Right atrium auricular region (tissue), 2 donors: ENCODE results near the gene MBD5. TPM values are rescaled to one million over a fixed set of nuclear protein-coding genes. Genes with fewer than 3 reads are reported as not detected.

Experiments used
- DNase-seq: peaks from one replicate; pipeline ENCODE4 v3.0.0-alpha.2; 2019; ENCODE audit warnings: low spot score
- H3K27ac ChIP-seq, 2 donors: fragments of 200-600 bp; sonication (generic); 1 replicate in 1 of 2; 2 replicates in 1 of 2; pipeline ENCODE4 v1.5.1; 2016 to 2019
- H3K27me3 ChIP-seq, 2 donors: fragments of 200-600 bp; sonication (generic); one replicate each; pipeline versions ENCODE4 v1.5.1 to v1.6.0; 2017 to 2019
- H3K36me3 ChIP-seq: fragments of 200-600 bp; sonication (generic); one replicate; pipeline ENCODE4 v1.5.1; 2016
- H3K4me1 ChIP-seq, 2 donors: fragments of 200-600 bp; sonication (generic); one replicate each; pipeline versions ENCODE4 v1.5.1 to v1.6.0; 2017 to 2019
- H3K4me3 ChIP-seq, 2 donors: fragments of 200-600 bp; sonication (generic); 1 replicate in 1 of 2; 2 replicates in 1 of 2; pipeline ENCODE4 v1.5.1; 2017 to 2019; ENCODE audit warnings: mild to moderate bottlenecking in 1 of 2, moderate library complexity in 1 of 2
- H3K9me3 ChIP-seq, 2 donors: fragments of 200-600 bp; sonication (generic); one replicate each; pipeline ENCODE4 v1.5.1; 2019
- CTCF ChIP-seq, 2 donors: fragments of 200-600 bp; sonication (generic); IDR thresholded peaks; one replicate each; pipeline ENCODE4 v1.5.1; 2019; ENCODE audit warnings: antibody characterized with exemption in 2 of 2
- total RNA-seq, 2 donors: library from RNA; depleted of rRNA; stranded (reverse); fragments of >200 nt; gene quantifications; one replicate each; pipeline ENCODE4 v1.1.0, GENCODE V29; 2016

MBD5 gene
- total RNA-seq, 2 donors from 2014 or later, result 14.5 to 22.8 TPM

DNA sequence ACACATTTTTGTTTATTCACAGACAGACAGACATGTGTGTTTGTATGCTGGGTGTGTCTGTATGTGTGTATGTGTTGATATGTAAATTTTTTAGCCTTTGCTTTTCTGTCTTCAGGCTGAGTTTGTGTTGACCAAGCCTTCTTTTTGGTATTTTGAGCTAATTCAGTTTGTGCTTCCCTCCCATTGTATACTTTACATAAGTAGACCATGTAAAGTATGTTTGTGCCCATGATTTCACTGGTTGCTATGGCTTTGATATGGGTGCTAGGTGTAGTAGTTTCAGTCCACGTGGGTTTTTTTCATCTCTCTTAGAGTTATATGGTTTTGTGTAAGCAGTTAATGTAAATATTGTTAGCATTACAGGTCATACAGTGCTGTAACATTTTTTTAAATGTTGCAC, 494.2 kb downstream of the MBD5 start:
- DNase-seq, result no peak
- H3K4me1 ChIP-seq, result no peaks in the 10 kb centered on the region
- TF ChIP-seq CTCF (IDR thresholded peaks at IDR 0.05), result no peak
- H3K4me3 ChIP-seq, result no peak overlapping the region
- H3K27me3 ChIP-seq, result no peaks in the 10 kb centered on the region
- no peaks in the 10 kb centered on the region for H3K36me3 ChIP-seq
- no peak overlapping the region for H3K27ac ChIP-seq
- H3K9me3 ChIP-seq, result no peaks in the 10 kb centered on the region

DNA sequence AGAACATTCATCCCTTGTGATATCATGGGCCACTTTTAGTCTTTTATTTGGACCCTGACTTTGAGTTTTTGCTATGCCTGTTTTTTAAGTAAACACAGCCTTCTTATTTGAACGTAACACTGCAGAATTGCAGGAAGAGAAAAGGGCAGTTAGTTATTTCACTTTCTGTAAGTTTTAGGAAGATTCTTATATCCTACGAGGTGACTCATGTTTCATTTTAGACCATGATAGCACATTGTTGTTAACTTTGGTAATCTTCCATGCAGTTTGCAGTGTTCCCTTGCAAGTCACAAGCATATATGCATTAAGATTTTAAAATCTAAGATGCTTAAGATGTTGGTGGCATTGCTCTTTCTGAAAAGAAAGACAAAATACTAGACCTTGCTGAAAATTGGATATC, 495.1 kb downstream of the MBD5 start:
- H3K27me3 ChIP-seq, result no peaks in the 10 kb centered on the region
- no peak for DNase-seq
- H3K36me3 ChIP-seq, result no peaks in the 10 kb centered on the region
- H3K9me3 ChIP-seq, result no peaks in the 10 kb centered on the region
- no peak overlapping the region for H3K27ac ChIP-seq
- no peak for TF ChIP-seq CTCF (IDR thresholded peaks at IDR 0.05)
- no peaks in the 10 kb centered on the region for H3K4me1 ChIP-seq
- H3K4me3 ChIP-seq, result no peak overlapping the region

GRCh38 chr2:148517296-148517695, 496.4 kb downstream of the MBD5 start:
- no peak for TF ChIP-seq CTCF (IDR thresholded peaks at IDR 0.05)
- Histone ChIP-seq H3K27me3 (no peaks in the 10 kb centered on the region), H3K9me3 (no peaks in the 10 kb centered on the region), H3K4me1 (no peaks in the 10 kb centered on the region), H3K4me3 (no peak overlapping the region), H3K27ac (no peak overlapping the region), H3K36me3 (no peaks in the 10 kb centered on the region)
- no peak for DNase-seq

DNA sequence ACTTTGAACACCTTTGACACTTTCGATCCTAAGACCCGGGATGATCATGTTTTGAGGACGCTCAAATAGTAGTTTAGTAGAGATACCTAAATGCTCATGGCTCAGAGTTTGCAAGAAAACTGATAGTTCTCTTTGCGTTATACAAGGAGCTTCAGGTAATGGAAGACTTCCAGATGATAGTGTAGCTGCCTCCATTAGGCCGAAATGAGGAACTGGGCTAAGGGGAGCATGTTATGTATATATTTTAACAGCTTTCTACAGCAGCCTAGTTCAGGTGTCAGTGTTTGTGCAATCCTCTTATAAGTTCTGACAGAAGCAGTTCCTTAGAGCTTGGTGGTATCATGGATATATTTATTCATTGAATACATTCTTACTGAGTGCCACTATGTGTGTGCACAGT, 496.9 kb downstream of the MBD5 start:
- no peaks in the 10 kb centered on the region for H3K27me3 ChIP-seq
- H3K27ac ChIP-seq, result no peak overlapping the region
- H3K9me3 ChIP-seq, result no peaks in the 10 kb centered on the region
- no peaks in the 10 kb centered on the region for H3K36me3 ChIP-seq
- H3K4me1 ChIP-seq, result no peaks in the 10 kb centered on the region
- no peak overlapping the region for H3K4me3 ChIP-seq
- no peak for DNase-seq
- TF ChIP-seq CTCF (IDR thresholded peaks at IDR 0.05), result no peak

DNA sequence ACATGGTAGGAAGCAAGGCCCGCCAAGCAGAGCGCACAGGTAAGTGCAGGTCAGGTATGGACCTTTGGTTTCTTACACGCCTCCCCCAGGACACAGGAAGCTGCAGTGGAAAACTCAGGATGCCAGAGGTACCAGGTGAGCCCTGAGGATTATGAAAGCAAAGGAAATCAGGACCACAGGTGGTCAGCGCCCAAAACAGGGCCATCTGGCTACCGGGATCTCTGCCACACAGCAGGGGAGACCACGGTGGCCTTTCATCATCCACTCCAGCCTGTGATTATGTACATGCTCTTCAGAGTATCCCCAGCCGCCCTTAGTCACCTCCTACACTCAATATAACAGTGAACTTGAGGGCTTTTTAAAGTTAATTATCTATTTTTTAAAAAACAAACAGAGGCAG, 498.1 kb downstream of the MBD5 start:
- Histone ChIP-seq H3K9me3 (no peaks in the 10 kb centered on the region), H3K36me3 (no peaks in the 10 kb centered on the region), H3K4me3 (no peak overlapping the region), H3K27ac (no peak overlapping the region), H3K27me3 (no peaks in the 10 kb centered on the region), H3K4me1 (no peaks in the 10 kb centered on the region)
- no peak for TF ChIP-seq CTCF (IDR thresholded peaks at IDR 0.05)
- no peak for DNase-seq

GRCh38 chr2:148521181-148521580, 500.3 kb downstream of the MBD5 start:
- no peak overlapping the region for H3K27ac ChIP-seq
- H3K9me3 ChIP-seq, result no peaks in the 10 kb centered on the region
- H3K4me3 ChIP-seq, result no peak overlapping the region
- H3K27me3 ChIP-seq, result no peaks in the 10 kb centered on the region
- no peaks in the 10 kb centered on the region for H3K36me3 ChIP-seq
- no peak for TF ChIP-seq CTCF (IDR thresholded peaks at IDR 0.05)
- H3K4me1 ChIP-seq, result no peaks in the 10 kb centered on the region
- DNase-seq, result no peak
